Measurements from ENCODE around the gene ADAM33.

ADAM33 gene

GRCh38 chr20:3645309-3646066 is 36.3 kb downstream of the ADAM33 start:
- Histone ChIP-seq H2AFZ (ENCODE audit: low read length) (no peak overlapping the region), H3K4me1 (ENCODE audit: low read length) (0 out of 2 replicates have a peak, but pooled peaks cover 3% of the 10 kb centered on the region), H3F3A (ENCODE audit: insufficient read depth, low read length) (no peaks in the 10 kb centered on the region), H3K9me2 (replicated peaks; ENCODE audit: insufficient read depth, low read length) (no peaks in the 10 kb centered on the region), H3K36me3 (replicated peaks; ENCODE audit: insufficient read depth, low read length) (no peaks in the 10 kb centered on the region), H3K27ac (ENCODE audit: low read length) (no peak overlapping the region), H3K4me2 (ENCODE audit: low read depth, low read length) (no peak overlapping the region), H4K20me1 (ENCODE audit: insufficient read depth, low read length) (no peaks in the 10 kb centered on the region), H3K79me2 (ENCODE audit: low read length) (no peaks in the 10 kb centered on the region), H3K9ac (ENCODE audit: low read length) (no peak overlapping the region), H3K9me3 (replicated peaks; ENCODE audit: insufficient read depth, low read length) (no peaks in the 10 kb centered on the region), H3K4me3 (ENCODE audit: low read length) (no peak overlapping the region), H3K27me3 (replicated peaks; ENCODE audit: insufficient read depth, low read length) (no peaks in the 10 kb centered on the region)
- no peak for DNase-seq
- TF ChIP-seq EZH2 (optimal IDR thresholded peaks at IDR 0.05; ENCODE audit: low read depth, low read length): no peak
- TF ChIP-seq EZH2phosphoT487 (IDR thresholded peaks at IDR 0.05; ENCODE audit: low read length): no peak
- no peak for TF ChIP-seq CTCF (IDR thresholded peaks at IDR 0.05; ENCODE audit: low read length)

GRCh38 chr20:3640259-3640658 is 41.6 kb downstream of the ADAM33 start:
- H4K20me1 ChIP-seq (ENCODE audit: insufficient read depth, low read length): no peaks in the 10 kb centered on the region
- H3K36me3 ChIP-seq (replicated peaks; ENCODE audit: insufficient read depth, low read length): no peaks in the 10 kb centered on the region
- H2AFZ ChIP-seq (ENCODE audit: low read length): no peak overlapping the region
- no peak overlapping the region for H3K4me3 ChIP-seq (ENCODE audit: low read length)
- no peak overlapping the region for H3K4me2 ChIP-seq (ENCODE audit: low read depth, low read length)
- H3K79me2 ChIP-seq (ENCODE audit: low read length): no peaks in the 10 kb centered on the region
- H3K27me3 ChIP-seq (replicated peaks; ENCODE audit: insufficient read depth, low read length): no peaks in the 10 kb centered on the region
- H3K4me1 ChIP-seq (ENCODE audit: low read length): no peaks in the 10 kb centered on the region
- no peaks in the 10 kb centered on the region for H3K9me2 ChIP-seq (replicated peaks; ENCODE audit: insufficient read depth, low read length)
- no peaks in the 10 kb centered on the region for H3K9me3 ChIP-seq (replicated peaks; ENCODE audit: insufficient read depth, low read length)
- H3K9ac ChIP-seq (ENCODE audit: low read length): no peak overlapping the region
- DNase-seq: no peak
- TF ChIP-seq EZH2phosphoT487 (IDR thresholded peaks at IDR 0.05; ENCODE audit: low read length): no peak
- TF ChIP-seq EZH2 (optimal IDR thresholded peaks at IDR 0.05; ENCODE audit: low read depth, low read length): no peak
- no peak for TF ChIP-seq CTCF (IDR thresholded peaks at IDR 0.05; ENCODE audit: low read length)
- H3F3A ChIP-seq (ENCODE audit: insufficient read depth, low read length): no peaks in the 10 kb centered on the region
- H3K27ac ChIP-seq (ENCODE audit: low read length): no peak overlapping the region

- TF ChIP-seq EZH2phosphoT487 (IDR thresholded peaks at IDR 0.05; ENCODE audit: low read length) (no peak), EZH2 (optimal IDR thresholded peaks at IDR 0.05; ENCODE audit: low read depth, low read length) (no peak), CTCF (IDR thresholded peaks at IDR 0.05; ENCODE audit: low read length) (no peak)
These were observed 46.5 kb downstream of the ADAM33 start for GRCh38 chr20:3635346-3635745.

More at GRCh38 chr20:3635346-3635745, 46.5 kb downstream of the ADAM33 start:
- Histone ChIP-seq H3K4me2 (ENCODE audit: low read depth, low read length) (no peak overlapping the region), H3K9me3 (replicated peaks; ENCODE audit: insufficient read depth, low read length) (no peaks in the 10 kb centered on the region), H3K9ac (ENCODE audit: low read length) (no peak overlapping the region), H3K27ac (ENCODE audit: low read length) (no peak overlapping the region), H2AFZ (ENCODE audit: low read length) (no peak overlapping the region), H3K4me3 (ENCODE audit: low read length) (no peak overlapping the region), H3K9me2 (replicated peaks; ENCODE audit: insufficient read depth, low read length) (no peaks in the 10 kb centered on the region), H3K4me1 (ENCODE audit: low read length) (no peaks in the 10 kb centered on the region), H3F3A (ENCODE audit: insufficient read depth, low read length) (no peaks in the 10 kb centered on the region), H3K27me3 (replicated peaks; ENCODE audit: insufficient read depth, low read length) (no peaks in the 10 kb centered on the region), H4K20me1 (ENCODE audit: insufficient read depth, low read length) (no peaks in the 10 kb centered on the region), H3K36me3 (replicated peaks; ENCODE audit: insufficient read depth, low read length) (no peaks in the 10 kb centered on the region), H3K79me2 (ENCODE audit: low read length) (no peaks in the 10 kb centered on the region)
- no peak for DNase-seq
